WTC11 (cell line): Measurements from ENCODE around the gene SRPRA. TPM values are rescaled to one million over a fixed set of nuclear protein-coding genes. Genes with fewer than 3 reads are reported as not detected.

Experiments
- ATAC-seq: fragments of 200-7000 bp; cut with Tn5 transposase; 2 replicates; pipeline ENCODE4 v1.10.0; 2021; ENCODE audit warnings: mild to moderate bottlenecking, moderate library complexity
- CTCF ChIA-PET: fragments of 300-600 bp; sonication (Branson Sonifier 250); formaldehyde crosslinking; loops from one replicate; lab custom pipeline; 2021; ENCODE audit warnings: antibody characterized with exemption; lab: Charles Lee
- POLR2A ChIA-PET: fragments of 350-600 bp; sonication (Branson Sonifier 250); formaldehyde crosslinking; loops from one replicate; lab custom pipeline; 2021; ENCODE audit warnings: antibody characterized with exemption; lab: Charles Lee
- DNase-seq: peaks from one replicate; pipeline ENCODE4 v3.0.0; 2021; ENCODE audit warnings: low spot score
- H3K27ac Mint-ChIP-seq: 2 replicates; pipeline ENCODE4 v1.8.0; 2021; ENCODE audit warnings: mixed read lengths
- H3K27me3 Mint-ChIP-seq: 2 replicates; pipeline ENCODE4 v1.8.0; 2021; ENCODE audit warnings: low read depth, mild to moderate bottlenecking, moderate library complexity, mixed read lengths
- H3K36me3 Mint-ChIP-seq: 2 replicates; pipeline ENCODE4 v1.8.0; 2021; ENCODE audit warnings: mixed read lengths
- H3K4me1 Mint-ChIP-seq: 2 replicates; pipeline ENCODE4 v1.8.0; 2022; ENCODE audit warnings: mixed read lengths
- H3K4me3 Mint-ChIP-seq: 2 replicates; pipeline ENCODE4 v1.8.0; 2021; ENCODE audit warnings: mild to moderate bottlenecking, moderate library complexity, mixed read lengths
- H3K9me3 Mint-ChIP-seq: 2 replicates; pipeline ENCODE4 v1.8.0; 2021; ENCODE audit warnings: mixed read lengths
- AFF4 ChIP-seq: sonication (generic); formaldehyde crosslinking; IDR thresholded peaks from 2 replicates; pipeline ENCODE4 v1.8.1; 2023; ENCODE audit warnings: mild to moderate bottlenecking, missing genetic modification reagents, borderline replicate concordance
- ATF2 ChIP-seq: sonication (generic); formaldehyde crosslinking; IDR thresholded peaks from 2 replicates; pipeline ENCODE4 v1.8.1; 2022; ENCODE audit warnings: low read depth, missing genetic modification reagents, borderline replicate concordance
- E2F5 ChIP-seq: sonication (generic); formaldehyde crosslinking; IDR thresholded peaks from 2 replicates; pipeline ENCODE4 v1.8.1; 2022; ENCODE audit warnings: mild to moderate bottlenecking, moderate library complexity, missing genetic modification reagents
- EMX1 ChIP-seq: fragments of 250-450 bp; sonication (Bioruptor Pico); IDR thresholded peaks from 2 replicates; pipeline ENCODE4 v1.8.0; 2021; ENCODE audit warnings: mild to moderate bottlenecking
- ERG ChIP-seq: fragments of 250-450 bp; sonication (Bioruptor Pico); IDR thresholded peaks from 2 replicates; pipeline ENCODE4 v1.8.0; 2021; ENCODE audit warnings: mild to moderate bottlenecking
- ESRRA ChIP-seq: sonication (generic); formaldehyde crosslinking; IDR thresholded peaks from 2 replicates; pipeline ENCODE4 v1.8.1; 2022; ENCODE audit warnings: mild to moderate bottlenecking, missing genetic modification reagents, borderline replicate concordance
- FOXJ3 ChIP-seq: sonication (generic); formaldehyde crosslinking; IDR thresholded peaks from 2 replicates; pipeline ENCODE4 v1.9.0; 2021; ENCODE audit warnings: missing genetic modification reagents, mild to moderate bottlenecking, borderline replicate concordance
- KAT7 ChIP-seq: sonication (generic); formaldehyde crosslinking; IDR thresholded peaks from 2 replicates; pipeline ENCODE4 v1.8.1; 2023; ENCODE audit warnings: missing genetic modification reagents, mild to moderate bottlenecking, borderline replicate concordance
- MAX ChIP-seq: sonication (generic); formaldehyde crosslinking; IDR thresholded peaks from 2 replicates; pipeline ENCODE4 v1.8.0; 2022; ENCODE audit warnings: mild to moderate bottlenecking, missing genetic modification reagents
- NR2C2 ChIP-seq: sonication (generic); formaldehyde crosslinking; IDR thresholded peaks from 2 replicates; pipeline ENCODE4 v1.8.0; 2022; ENCODE audit warnings: mild to moderate bottlenecking, missing genetic modification reagents
- RELA ChIP-seq: sonication (generic); formaldehyde crosslinking; IDR thresholded peaks from 2 replicates; pipeline ENCODE4 v1.8.1; 2022; ENCODE audit warnings: missing genetic modification reagents, mild to moderate bottlenecking, borderline replicate concordance
- TEAD1 ChIP-seq: sonication (generic); formaldehyde crosslinking; IDR thresholded peaks from 2 replicates; pipeline ENCODE4 v1.8.0; 2022; ENCODE audit warnings: mild to moderate bottlenecking, missing genetic modification reagents
- TEAD4 ChIP-seq: sonication (generic); formaldehyde crosslinking; IDR thresholded peaks from 2 replicates; pipeline ENCODE4 v1.8.0; 2022; ENCODE audit warnings: mild to moderate bottlenecking, missing genetic modification reagents
- USF2 ChIP-seq: sonication (generic); formaldehyde crosslinking; IDR thresholded peaks from 2 replicates; pipeline ENCODE4 v1.8.1; 2023; ENCODE audit warnings: mild to moderate bottlenecking, missing genetic modification reagents, moderate library complexity
- ZBTB21 ChIP-seq: sonication (generic); formaldehyde crosslinking; IDR thresholded peaks from 2 replicates; pipeline ENCODE4 v1.8.1; 2023; ENCODE audit warnings: mild to moderate bottlenecking, missing genetic modification reagents, borderline replicate concordance
- ZNF138 ChIP-seq: sonication (generic); formaldehyde crosslinking; conservative IDR thresholded peaks from 2 replicates; pipeline ENCODE4 v1.8.1; 2022; ENCODE audit warnings: mild to moderate bottlenecking, moderate library complexity, missing genetic modification reagents
- ZNF416 ChIP-seq: fragments of 250-450 bp; sonication (Bioruptor Pico); IDR thresholded peaks from 2 replicates; pipeline ENCODE4 v1.9.0; 2021; ENCODE audit warnings: mild to moderate bottlenecking, inconsistent platforms
- total RNA-seq: library from RNA; stranded (reverse); gene quantifications from 3 replicates; pipeline ENCODE4 v1.2.3, GENCODE V29; 2021

The SRPRA gene
- total RNA-seq, 1 experiment from 2014 or later: 64.7 TPM

GRCh38 chr11:126263489-126263888 lies 5.2 kb downstream of the SRPRA start (continued):
- TF ChIP-seq AFF4 (no peak), KAT7 (no peak), ATF2 (CRISPR knock-in tag) (no peak)

- peaks cover 68% of the 10 kb centered on the region for H3K36me3 Mint-ChIP-seq
- CTCF ChIA-PET: no interaction called here
Observed at GRCh38 chr11:126262216-126262615, 6.5 kb downstream of the SRPRA start.

GRCh38 chr11:126257764-126258163 lies 10.9 kb downstream of the SRPRA start:
- no peaks in the 10 kb centered on the region for H3K9me3 Mint-ChIP-seq
- DNase-seq: no peak
- no peak overlapping the region for H3K4me3 Mint-ChIP-seq
- no peak overlapping the region for H3K27ac Mint-ChIP-seq
- POLR2A ChIA-PET: no interaction called here
- ATAC-seq: no peak
- H3K36me3 Mint-ChIP-seq: peaks cover 52% of the 10 kb centered on the region
- TF ChIP-seq NR2C2 (CRISPR knock-in tag) (no peak), ESRRA (no peak), TEAD1 (CRISPR knock-in tag) (no peak)
- H3K4me1 Mint-ChIP-seq: no peaks in the 10 kb centered on the region
- CTCF ChIA-PET: no interaction called here
- H3K27me3 Mint-ChIP-seq: no peaks in the 10 kb centered on the region

More at GRCh38 chr11:126262216-126262615, 6.5 kb downstream of the SRPRA start:
- no peaks in the 10 kb centered on the region for H3K9me3 Mint-ChIP-seq
- ATAC-seq (no peak), DNase-seq (no peak)
- no peaks in the 10 kb centered on the region for H3K4me1 Mint-ChIP-seq
- no peak overlapping the region for H3K27ac Mint-ChIP-seq
- POLR2A ChIA-PET: no interaction called here
- H3K4me3 Mint-ChIP-seq: no peak overlapping the region
- no peak for TF ChIP-seq ZBTB21 (CRISPR knock-in tag)
- no peak for TF ChIP-seq ZNF416 (CRISPR knock-in tag)
- TF ChIP-seq E2F5: no peak
- TF ChIP-seq FOXJ3: no peak
- TF ChIP-seq ERG: no peak
- no peak for TF ChIP-seq EMX1
- no peak for TF ChIP-seq USF2 (CRISPR knock-in tag)
- TF ChIP-seq RELA (CRISPR knock-in tag): no peak
- no peak for TF ChIP-seq ZNF138 (CRISPR knock-in tag)
- no peak for TF ChIP-seq TEAD4 (CRISPR knock-in tag)
- TF ChIP-seq MAX (CRISPR knock-in tag): no peak
- no peaks in the 10 kb centered on the region for H3K27me3 Mint-ChIP-seq
